Stimulated activated CD4-positive, alpha-beta T cell treated with anti-CD3 and anti-CD28 coated beads, Interleukin-15, amount 100 ng/mL, for 1 hour (primary cell): Measurements from ENCODE around the gene NLRP11.
"Not testable (repeated sequence)": the region's sequence is repeated elsewhere in the genome, so short reads cannot be mapped to it uniquely, and the experiment has no call there.

Source experiments
- DNase-seq, 2 donors: peaks; one replicate each; pipeline ENCODE4 v3.0.0-alpha.2; 2020; ENCODE audit warnings: low read depth in 1 of 2, low spot score in 1 of 2

The NLRP11 gene

GRCh38 chr19:55781112-55781511, 50.7 kb downstream of the NLRP11 start:
- DNase-seq = no peak

DNA sequence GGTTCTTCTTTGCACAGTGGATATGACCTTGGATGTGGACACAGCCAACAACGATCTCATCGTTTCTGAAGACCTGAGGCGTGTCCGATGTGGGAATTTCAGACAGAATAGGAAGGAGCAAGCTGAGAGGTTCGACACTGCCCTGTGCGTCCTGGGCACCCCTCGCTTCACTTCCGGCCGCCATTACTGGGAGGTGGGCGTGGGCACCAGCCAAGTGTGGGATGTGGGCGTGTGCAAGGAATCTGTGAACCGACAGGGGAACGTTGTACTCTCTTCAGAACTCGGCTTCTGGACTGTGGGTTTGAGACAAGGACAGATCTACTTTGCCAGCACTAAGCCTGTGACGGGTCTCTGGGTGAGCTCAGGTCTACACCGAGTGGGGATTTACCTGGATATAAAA, 53.5 kb downstream of the NLRP11 start:
- no peak for DNase-seq

DNA sequence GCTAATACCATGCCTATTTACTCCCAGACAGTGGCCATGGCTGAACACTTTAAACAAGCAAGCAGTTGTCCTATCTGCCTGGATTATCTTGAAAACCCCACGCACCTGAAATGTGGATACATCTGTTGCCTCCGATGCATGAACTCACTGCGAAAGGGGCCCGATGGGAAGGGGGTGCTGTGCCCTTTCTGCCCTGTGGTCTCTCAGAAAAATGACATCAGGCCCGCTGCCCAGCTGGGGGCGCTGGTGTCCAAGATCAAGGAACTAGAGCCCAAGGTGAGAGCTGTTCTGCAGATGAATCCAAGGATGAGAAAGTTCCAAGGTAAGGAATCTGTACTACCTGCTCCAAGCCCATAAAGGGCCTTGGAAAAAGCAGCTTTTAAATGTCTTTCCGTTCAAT, 54.3 kb downstream of the NLRP11 start:
- no peak for DNase-seq

DNA sequence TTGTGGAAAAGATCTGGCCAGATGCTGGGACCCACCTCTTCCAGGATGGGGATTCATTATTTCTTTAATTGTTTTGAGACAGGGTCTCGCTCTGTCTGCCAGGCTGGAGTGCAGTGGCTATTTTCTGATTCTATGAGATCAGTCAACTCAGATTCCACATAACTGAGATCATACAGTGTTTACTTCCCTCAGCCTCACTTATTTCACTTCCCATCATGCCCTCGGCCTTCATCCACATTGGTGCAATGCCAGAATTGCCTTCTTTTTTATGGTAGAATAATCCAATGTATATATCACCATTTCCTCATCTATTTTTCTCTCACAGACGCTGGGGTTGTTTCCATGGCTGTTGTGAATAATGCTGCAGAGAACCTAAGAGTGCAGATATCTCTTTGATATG, 62.2 kb downstream of the NLRP11 start:
- not testable (repeated sequence) for DNase-seq

- not testable (repeated sequence) for DNase-seq
Observed at GRCh38 chr19:55768818-55769217, 63.0 kb downstream of the NLRP11 start, which contains the start of gene RFPL4AL1. RFPL4AL1 (plus strand) TSS chr19:55769118; CDS start chr19:55771805, 2,687 bp downstream.

GRCh38 chr19:55766466-55766865, 65.3 kb downstream of the NLRP11 start:
- DNase-seq = no peak

DNA sequence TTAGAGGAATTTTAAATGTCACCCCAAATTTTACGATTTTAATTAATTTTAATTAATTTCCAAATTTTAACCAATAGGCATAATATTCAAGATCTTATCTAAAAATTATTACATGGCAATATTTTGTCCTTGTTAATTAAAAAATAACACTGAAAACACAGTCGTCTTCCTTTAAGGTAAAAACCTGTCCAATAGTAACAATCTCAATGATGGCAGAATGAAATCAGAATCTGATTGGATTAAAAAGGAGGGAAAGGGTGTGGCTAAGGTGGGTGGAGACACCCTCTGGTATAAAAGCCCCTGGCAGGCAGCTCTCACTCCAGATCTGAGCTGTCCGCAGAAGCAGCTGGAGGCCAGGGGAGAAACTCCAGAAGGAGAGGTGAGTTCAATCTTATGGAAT, 73.0 kb downstream of the NLRP11 start, which contains the start of gene RFPL4A:
RFPL4A (plus strand) TSS at position 301 of the 400 bp plus-strand sequence. CDS start 2,704 bp downstream, outside the sequence.
- not testable (repeated sequence) for DNase-seq

- DNase-seq = not testable (repeated sequence)
Observed at GRCh38 chr19:55756808-55757207, 75.0 kb downstream of the NLRP11 start.

- no peak for DNase-seq
Observed at GRCh38 chr19:55753401-55753800, 78.4 kb downstream of the NLRP11 start.

GRCh38 chr19:55750715-55751114, 81.1 kb downstream of the NLRP11 start:
- DNase-seq = no peak

- no peak for DNase-seq
Observed at GRCh38 chr19:55738302-55738701, 93.5 kb downstream of the NLRP11 start, which contains the start of gene NLRP9. NLRP9 (minus strand) TSS chr19:55738402; CDS start chr19:55738374, 28 bp downstream.
